Activated T-cell treated with anti-CD3 and anti-CD28 coated beads, Interleukin-2, amount 50 U/mL, for 24 hours (primary cell): ENCODE results near the gene PARVA.
"Not testable (repeated sequence)": the region's sequence is repeated elsewhere in the genome, so short reads cannot be mapped to it uniquely, and the experiment has no call there.

Experiments used
- DNase-seq: peaks from one replicate; pipeline ENCODE4 v3.0.0-alpha.2; 2020
- H3K27ac Mint-ChIP-seq: 2 replicates; pipeline ENCODE4 v1.8.0; 2020; ENCODE audit warnings: mild to moderate bottlenecking, mixed read lengths
- H3K27me3 Mint-ChIP-seq: 2 replicates; pipeline ENCODE4 v1.8.0; 2020; ENCODE audit warnings: mixed read lengths
- H3K36me3 Mint-ChIP-seq: 2 replicates; pipeline ENCODE4 v1.8.0; 2020; ENCODE audit warnings: low read depth, mixed read lengths
- H3K4me1 Mint-ChIP-seq: 2 replicates; pipeline ENCODE4 v1.8.0; 2020; ENCODE audit warnings: low read depth, mixed read lengths
- H3K4me3 Mint-ChIP-seq: 2 replicates; pipeline ENCODE4 v1.8.0; 2020; ENCODE audit warnings: mild to moderate bottlenecking, moderate library complexity, mixed read lengths
- H3K9me3 Mint-ChIP-seq: 2 replicates; pipeline ENCODE4 v1.8.0; 2020; ENCODE audit warnings: mixed read lengths

The PARVA gene

GRCh38 chr11:12377106-12377823 is at the start of gene PARVA:
Gene PARVA (plus strand): TSS chr11:12377571. CDS start chr11:12377648, 77 bp downstream.
- Mint-ChIP-seq H3K36me3 (no peaks in the 10 kb centered on the region), H3K27ac (no peak within 1 kb of the TSS), H3K4me3 (peak within 1 kb of the TSS; percentile 69), H3K27me3 (peaks cover 53% of the 10 kb centered on the region), H3K4me1 (peaks cover 10% of the 10 kb centered on the region), H3K9me3 (no peaks in the 10 kb centered on the region)
- peak; percentile 36 for DNase-seq

GRCh38 chr11:12329169-12329568 is 48.2 kb upstream of the PARVA start:
- Mint-ChIP-seq H3K27ac (no peak overlapping the region), H3K4me1 (peaks cover 2% of the 10 kb centered on the region), H3K36me3 (peaks cover 8% of the 10 kb centered on the region), H3K27me3 (no peaks in the 10 kb centered on the region), H3K9me3 (no peaks in the 10 kb centered on the region), H3K4me3 (no peak overlapping the region)
- DNase-seq: no peak

GRCh38 chr11:12329797-12330196 is 47.6 kb upstream of the PARVA start:
- H3K27me3 Mint-ChIP-seq: no peaks in the 10 kb centered on the region
- no peak overlapping the region for H3K4me3 Mint-ChIP-seq
- H3K9me3 Mint-ChIP-seq: no peaks in the 10 kb centered on the region
- no peak overlapping the region for H3K27ac Mint-ChIP-seq
- H3K4me1 Mint-ChIP-seq: peaks cover 2% of the 10 kb centered on the region
- peaks cover 5% of the 10 kb centered on the region for H3K36me3 Mint-ChIP-seq
- DNase-seq: no peak

- no peak overlapping the region for H3K4me3 Mint-ChIP-seq
- H3K9me3 Mint-ChIP-seq: no peaks in the 10 kb centered on the region
- H3K27ac Mint-ChIP-seq: no peak overlapping the region
- H3K4me1 Mint-ChIP-seq: peaks cover 2% of the 10 kb centered on the region
- no peaks in the 10 kb centered on the region for H3K27me3 Mint-ChIP-seq
- no peak for DNase-seq
- H3K36me3 Mint-ChIP-seq: peaks cover 3% of the 10 kb centered on the region
These were observed 46.7 kb upstream of the PARVA start for GRCh38 chr11:12330485-12331231.

- Mint-ChIP-seq H3K4me1 (peaks cover 2% of the 10 kb centered on the region), H3K36me3 (peaks cover 3% of the 10 kb centered on the region), H3K27me3 (no peaks in the 10 kb centered on the region), H3K27ac (no peak overlapping the region), H3K4me3 (no peak overlapping the region), H3K9me3 (no peaks in the 10 kb centered on the region)
- peak; percentile 73 for DNase-seq
These were observed 46.0 kb upstream of the PARVA start for GRCh38 chr11:12331239-12331874.

GRCh38 chr11:12343526-12343925 is 33.8 kb upstream of the PARVA start:
- Mint-ChIP-seq H3K4me3 (no peak overlapping the region), H3K27me3 (no peaks in the 10 kb centered on the region), H3K36me3 (no peaks in the 10 kb centered on the region), H3K27ac (no peak overlapping the region), H3K9me3 (no peaks in the 10 kb centered on the region), H3K4me1 (no peaks in the 10 kb centered on the region)
- DNase-seq: no peak

GRCh38 chr11:12353534-12353933 is 23.8 kb upstream of the PARVA start:
- no peak for DNase-seq
- Mint-ChIP-seq H3K4me1 (peaks cover 26% of the 10 kb centered on the region), H3K27me3 (no peaks in the 10 kb centered on the region), H3K36me3 (peaks cover 2% of the 10 kb centered on the region), H3K9me3 (no peaks in the 10 kb centered on the region), H3K4me3 (no peak overlapping the region), H3K27ac (no peak overlapping the region)

GRCh38 chr11:12354750-12355545 is 22.4 kb upstream of the PARVA start:
- Mint-ChIP-seq H3K4me3 (no peak overlapping the region), H3K27me3 (no peaks in the 10 kb centered on the region), H3K27ac (no peak overlapping the region), H3K4me1 (peaks cover 26% of the 10 kb centered on the region), H3K9me3 (no peaks in the 10 kb centered on the region), H3K36me3 (peaks cover 5% of the 10 kb centered on the region)
- DNase-seq: no peak

GRCh38 chr11:12356944-12357655 is 20.3 kb upstream of the PARVA start:
- peaks cover 31% of the 10 kb centered on the region for H3K4me1 Mint-ChIP-seq
- no peak overlapping the region for H3K27ac Mint-ChIP-seq
- H3K36me3 Mint-ChIP-seq: peaks cover 5% of the 10 kb centered on the region
- no peaks in the 10 kb centered on the region for H3K27me3 Mint-ChIP-seq
- no peaks in the 10 kb centered on the region for H3K9me3 Mint-ChIP-seq
- no peak overlapping the region for H3K4me3 Mint-ChIP-seq
- DNase-seq: no peak

- H3K27ac Mint-ChIP-seq, H3K4me3 Mint-ChIP-seq, H3K36me3 Mint-ChIP-seq, H3K9me3 Mint-ChIP-seq, H3K27me3 Mint-ChIP-seq, DNase-seq: not testable (repeated sequence)
- H3K4me1 Mint-ChIP-seq: peaks cover 35% of the 10 kb centered on the region
These were observed 19.7 kb upstream of the PARVA start for GRCh38 chr11:12357697-12358096.

GRCh38 chr11:12358302-12359188 is 18.8 kb upstream of the PARVA start:
- Mint-ChIP-seq H3K36me3 (peaks cover 5% of the 10 kb centered on the region), H3K4me3 (no peak overlapping the region), H3K27me3 (no peaks in the 10 kb centered on the region), H3K4me1 (peaks cover 41% of the 10 kb centered on the region), H3K27ac (no peak overlapping the region), H3K9me3 (no peaks in the 10 kb centered on the region)
- DNase-seq: no peak

- no peaks in the 10 kb centered on the region for H3K27me3 Mint-ChIP-seq
- no peaks in the 10 kb centered on the region for H3K9me3 Mint-ChIP-seq
- no peak overlapping the region for H3K27ac Mint-ChIP-seq
- H3K4me3 Mint-ChIP-seq: no peak overlapping the region
- peaks cover 5% of the 10 kb centered on the region for H3K36me3 Mint-ChIP-seq
- DNase-seq: no peak
- H3K4me1 Mint-ChIP-seq: peaks cover 45% of the 10 kb centered on the region
These were observed 17.6 kb upstream of the PARVA start for GRCh38 chr11:12359761-12360160.

- peaks cover 51% of the 10 kb centered on the region for H3K4me1 Mint-ChIP-seq
These were observed 15.7 kb upstream of the PARVA start for GRCh38 chr11:12361682-12362081.

More at GRCh38 chr11:12361682-12362081, 15.7 kb upstream of the PARVA start:
- Mint-ChIP-seq H3K9me3 (no peaks in the 10 kb centered on the region), H3K36me3 (peaks cover 5% of the 10 kb centered on the region), H3K27ac (no peak overlapping the region), H3K27me3 (no peaks in the 10 kb centered on the region), H3K4me3 (no peak overlapping the region)
- no peak for DNase-seq
